HG03439 (cell line): Measurements from ENCODE around the gene C1RL.

Experiments used
- ATAC-seq: cut with Tn5 transposase; IDR thresholded peaks from one replicate; pipeline ENCODE4 v1.9.1; 2021; ENCODE audit warnings: mild to moderate bottlenecking, moderate library complexity; ENCODE audit not compliant: unreplicated experiment

The C1RL gene

GRCh38 chr12:7093892-7094291, 15.1 kb downstream of the C1RL start:
- no peak for ATAC-seq

- ATAC-seq: no peak
Observed at GRCh38 chr12:7093486-7093885, 15.5 kb downstream of the C1RL start.

- no peak for ATAC-seq
Observed at GRCh38 chr12:7092986-7093460, 16.0 kb downstream of the C1RL start.

GRCh38 chr12:7092229-7092985, 16.6 kb downstream of the C1RL start, which contains the start of gene C1R:
C1R (minus strand) TSS chr12:7092445; CDS start chr12:7092388, 57 bp downstream.
- ATAC-seq: no peak

- ATAC-seq: no peak
Observed at GRCh38 chr12:7091660-7092228, 17.3 kb downstream of the C1RL start.

GRCh38 chr12:7091171-7091570, 17.8 kb downstream of the C1RL start:
- no peak for ATAC-seq

- no peak for ATAC-seq
Observed at GRCh38 chr12:7090222-7090998, 18.6 kb downstream of the C1RL start.

GRCh38 chr12:7089196-7089871, 19.7 kb downstream of the C1RL start:
- no peak for ATAC-seq

- no peak for ATAC-seq
Observed at GRCh38 chr12:7083125-7083524, 25.9 kb downstream of the C1RL start.

GRCh38 chr12:7081037-7081436, 28.0 kb downstream of the C1RL start:
- no peak for ATAC-seq

GRCh38 chr12:7079826-7080125, 29.2 kb downstream of the C1RL start:
- no peak for ATAC-seq

- ATAC-seq: no peak
Observed at GRCh38 chr12:7078163-7078562, 30.9 kb downstream of the C1RL start.

- ATAC-seq: no peak
Observed at GRCh38 chr12:7076493-7076892, 32.5 kb downstream of the C1RL start.

- ATAC-seq: no peak
Observed at GRCh38 chr12:7075939-7076338, 33.1 kb downstream of the C1RL start.

GRCh38 chr12:7075518-7075917, 33.5 kb downstream of the C1RL start:
- no peak for ATAC-seq

- no peak for ATAC-seq
Observed at GRCh38 chr12:7073946-7074345, 35.1 kb downstream of the C1RL start.

GRCh38 chr12:7072554-7072953, 36.5 kb downstream of the C1RL start:
- ATAC-seq: no peak

GRCh38 chr12:7072035-7072434, 37.0 kb downstream of the C1RL start:
- ATAC-seq: no peak

- no peak for ATAC-seq
Observed at GRCh38 chr12:7069386-7069785, 39.6 kb downstream of the C1RL start.

GRCh38 chr12:7068994-7069346, 40.0 kb downstream of the C1RL start:
- no peak for ATAC-seq

- ATAC-seq: no peak
Observed at GRCh38 chr12:7068240-7068993, 40.6 kb downstream of the C1RL start.
